HepG2 (cell line): ENCODE results near the gene IWS1. TPM values are rescaled to one million over a fixed set of nuclear protein-coding genes. Genes with fewer than 3 reads are reported as not detected.

Experiments used
- ATAC-seq: fragments of 200-7000 bp; cut with Tn5 transposase; 3 replicates; pipeline ENCODE4 v1.9.1; 2020; ENCODE audit warnings: mild to moderate bottlenecking, moderate library complexity
- BruUV-seq: library from RNA; stranded (reverse); fragments of 400-500 nt; replicated peaks from 2 replicates; lab custom pipeline; 2021; lab: Mats Ljungman, UMichigan
- CTCF ChIA-PET: fragments of 300-600 bp; formaldehyde crosslinking; extraction: SDS; loops from one replicate; lab custom pipeline; 2021; ENCODE audit warnings: low total read pairs, inconsistent platforms, low intra/inter-chr PET ratio; lab: Yijun Ruan, JAX
- POLR2A ChIA-PET: fragments of 350-600 bp; sonication (Branson Sonifier 250); formaldehyde crosslinking; loops from one replicate; lab custom pipeline; 2020; ENCODE audit warnings: antibody characterized with exemption, inconsistent platforms; lab: Yijun Ruan, JAX
- DNase-seq: peaks from one replicate; pipeline ENCODE4 v3.0.0-alpha.2; 2015; ENCODE audit warnings: low spot score
- FAIRE-seq: peaks from 3 replicates; lab custom pipeline; 2011; peaks lifted over from hg19 to GRCh38; lab: Jason Lieb, UNC
- H2AFZ ChIP-seq: one replicate; pipeline ENCODE4 v1.6.1; 2011; ENCODE audit warnings: low read length, inconsistent platforms
- H3K27ac ChIP-seq: fragments of 300-600 bp; 3 replicates; pipeline ENCODE4 v1.8.0; 2011; ENCODE audit warnings: mixed run types, mild to moderate bottlenecking, mixed read lengths, low read length, inconsistent platforms; ENCODE audit not compliant: insufficient read depth; ENCODE audit errors: extremely low read length
- H3K27me3 ChIP-seq, 2 experiments: fragments of 200-600 bp in 1 of 2; 2 replicates in 1 of 2; 3 replicates in 1 of 2; pipeline versions ENCODE4 v1.6.0 to v1.8.0; 2011; ENCODE audit warnings: low read length in 2 of 2, mild to moderate bottlenecking in 2 of 2, moderate library complexity in 2 of 2, inconsistent platforms in 1 of 2; ENCODE audit not compliant: insufficient read depth in 2 of 2, control insufficient read depth in 1 of 2
- H3K36me3 ChIP-seq, 2 experiments: fragments of 200-600 bp in 1 of 2; replicated peaks in 1 of 2; 2 replicates in 1 of 2; 3 replicates in 1 of 2; pipeline versions ENCODE4 v1.5.1 to v1.8.0; 2011; ENCODE audit warnings: low read length in 2 of 2, inconsistent platforms in 1 of 2; ENCODE audit not compliant: insufficient read depth in 2 of 2, control insufficient read depth in 1 of 2
- H3K4me1 ChIP-seq: 2 replicates; pipeline ENCODE4 v1.5.1; 2012; ENCODE audit warnings: low read length, inconsistent platforms; ENCODE audit not compliant: insufficient read depth
- H3K4me2 ChIP-seq: 2 replicates; pipeline ENCODE4 v1.6.0; 2011; ENCODE audit warnings: low read depth, low read length, inconsistent platforms
- H3K4me3 ChIP-seq, 3 experiments: fragments of 200-600 bp in 1 of 3; sonication (generic), shearing (Covaris generic) in 1 of 3; replicated peaks in 1 of 3; 2 replicates each; pipeline ENCODE4 v1.5.1; 2011 to 2016; ENCODE audit warnings: low read length in 3 of 3, inconsistent platforms in 2 of 3, low read depth in 2 of 3, mild to moderate bottlenecking in 2 of 3, control low read depth in 1 of 3, mixed read lengths in 1 of 3; ENCODE audit not compliant: insufficient read depth in 1 of 3
- H3K79me2 ChIP-seq: one replicate; pipeline ENCODE4 v1.6.1; 2011; ENCODE audit warnings: low read length, inconsistent platforms; ENCODE audit not compliant: insufficient read depth
- H3K9ac ChIP-seq: 2 replicates; pipeline ENCODE4 v1.6.0; 2011; ENCODE audit warnings: mild to moderate bottlenecking, low read depth, low read length, inconsistent platforms; ENCODE audit not compliant: insufficient read depth
- H3K9me3 ChIP-seq: 2 replicates; pipeline ENCODE4 v1.5.1; 2012; ENCODE audit warnings: mild to moderate bottlenecking, low read length
- H4K20me1 ChIP-seq: 2 replicates; pipeline ENCODE4 v1.6.0; 2011; ENCODE audit warnings: inconsistent platforms, mild to moderate bottlenecking, low read length, moderate library complexity; ENCODE audit not compliant: insufficient read depth
- ARHGAP35 ChIP-seq: sonication (generic); formaldehyde crosslinking; IDR thresholded peaks from 2 replicates; pipeline ENCODE4 v1.9.0; 2022; ENCODE audit warnings: mild to moderate bottlenecking, inconsistent platforms, moderate library complexity, missing genetic modification reagents, borderline replicate concordance
- BCL6 ChIP-seq: IDR thresholded peaks from 2 replicates; pipeline ENCODE4 v1.6.1; 2016; ENCODE audit warnings: missing genetic modification reagents, missing compliant biosample characterization
- BHLHE40 ChIP-seq: IDR thresholded peaks from 2 replicates; pipeline ENCODE4 v1.6.1; 2011; ENCODE audit warnings: low read length, improper control_type of control experiment
- CBX5 ChIP-seq: sonication (generic); formaldehyde crosslinking; IDR thresholded peaks from 2 replicates; pipeline ENCODE4 v1.4.0; 2020; ENCODE audit warnings: missing genetic modification reagents, borderline replicate concordance
- EED ChIP-seq: sonication (generic); formaldehyde crosslinking; IDR thresholded peaks from 2 replicates; pipeline ENCODE4 v1.5.0; 2020; ENCODE audit warnings: mild to moderate bottlenecking, missing genetic modification reagents
- SATB2 ChIP-seq: sonication (generic); formaldehyde crosslinking; IDR thresholded peaks from 2 replicates; pipeline ENCODE4 v1.5.0; 2020; ENCODE audit warnings: missing genetic modification reagents
- SMARCC2 ChIP-seq: fragments of 450-650 bp; IDR thresholded peaks from 2 replicates; pipeline ENCODE4 v1.6.1; 2017; ENCODE audit warnings: antibody characterized with exemption, mild to moderate bottlenecking
- SSRP1 ChIP-seq: IDR thresholded peaks from 2 replicates; pipeline ENCODE4 v1.6.1; 2016; ENCODE audit warnings: control low read depth
- ZBTB3 ChIP-seq: sonication (generic); formaldehyde crosslinking; IDR thresholded peaks from 2 replicates; pipeline ENCODE4 v1.4.0; 2020; ENCODE audit warnings: low read depth, mild to moderate bottlenecking, moderate library complexity, missing genetic modification reagents, borderline replicate concordance
- WGBS: methylation state at CpG from one replicate; pipeline ENCODE4 v1.1.6; 2017; ENCODE audit warnings: low lambda C conversion rate; 5-methylcytosine and 5-hydroxymethylcytosine counted together
- in situ Hi-C: cut with HindIII; loops from 2 replicates; pipeline ENCODE4 v1.10.0; 2017; ENCODE audit warnings: low pct_unique_long_range_greater_than_20kb; ENCODE audit not compliant: extremely low pct_ligation_motif_present
- intact Hi-C: fragments of 100-400 bp; cut with micrococcal nuclease; formaldehyde crosslinking; loops from one replicate; pipeline ENCODE4 v1.10.0; 2022; ENCODE audit not compliant: unreplicated experiment
- polyA plus RNA-seq, 8 experiments: library from polyadenylated mRNA; depleted of rRNA in 3 of 8; stranded (reverse) in 7 of 8; unstranded in 1 of 8; fragments of >200 nt; fragmentation: Illumina TruSeq in 4 of 8; extraction: Trizol in 4 of 8; gene quantifications; 2 replicates each; pipeline versions ENCODE4 v1.2.1 to v1.2.3, GENCODE V29; 2011 to 2016; ENCODE audit warnings: low read depth in 4 of 8, missing spikeins in 1 of 8, mixed read lengths in 1 of 8; ENCODE audit not compliant: insufficient read depth in 1 of 8
- total RNA-seq, 5 experiments: library from RNA; depleted of rRNA; stranded (reverse); fragments of >200 nt; fragmentation: Illumina TruSeq; extraction: Trizol; gene quantifications; 2 replicates each; pipeline ENCODE4 v1.2.3, GENCODE V29; 2016; ENCODE audit warnings: low read depth in 1 of 5
- TF ChIP-seq, protein P1 (sequence below): sonication (generic); formaldehyde crosslinking; IDR thresholded peaks from 2 replicates; pipeline ENCODE4 v1.4.0; 2020; ENCODE audit warnings: missing genetic modification reagents
- TF ChIP-seq, protein P2 (sequence below): sonication (generic); formaldehyde crosslinking; IDR thresholded peaks from 2 replicates; pipeline ENCODE4 v1.4.0; 2020; ENCODE audit warnings: missing genetic modification reagents, borderline replicate concordance
- TF ChIP-seq, protein P3 (sequence below): sonication (generic); formaldehyde crosslinking; IDR thresholded peaks from 2 replicates; pipeline ENCODE4 v1.4.0; 2020; ENCODE audit warnings: mild to moderate bottlenecking, missing genetic modification reagents

Gene IWS1
- total and polyA plus RNA-seq, 2 of the 13 experiments (the other 11 are each of a cell fraction or from before 2014, with no cell fraction given): 28.9 to 62.3 TPM

DNA sequence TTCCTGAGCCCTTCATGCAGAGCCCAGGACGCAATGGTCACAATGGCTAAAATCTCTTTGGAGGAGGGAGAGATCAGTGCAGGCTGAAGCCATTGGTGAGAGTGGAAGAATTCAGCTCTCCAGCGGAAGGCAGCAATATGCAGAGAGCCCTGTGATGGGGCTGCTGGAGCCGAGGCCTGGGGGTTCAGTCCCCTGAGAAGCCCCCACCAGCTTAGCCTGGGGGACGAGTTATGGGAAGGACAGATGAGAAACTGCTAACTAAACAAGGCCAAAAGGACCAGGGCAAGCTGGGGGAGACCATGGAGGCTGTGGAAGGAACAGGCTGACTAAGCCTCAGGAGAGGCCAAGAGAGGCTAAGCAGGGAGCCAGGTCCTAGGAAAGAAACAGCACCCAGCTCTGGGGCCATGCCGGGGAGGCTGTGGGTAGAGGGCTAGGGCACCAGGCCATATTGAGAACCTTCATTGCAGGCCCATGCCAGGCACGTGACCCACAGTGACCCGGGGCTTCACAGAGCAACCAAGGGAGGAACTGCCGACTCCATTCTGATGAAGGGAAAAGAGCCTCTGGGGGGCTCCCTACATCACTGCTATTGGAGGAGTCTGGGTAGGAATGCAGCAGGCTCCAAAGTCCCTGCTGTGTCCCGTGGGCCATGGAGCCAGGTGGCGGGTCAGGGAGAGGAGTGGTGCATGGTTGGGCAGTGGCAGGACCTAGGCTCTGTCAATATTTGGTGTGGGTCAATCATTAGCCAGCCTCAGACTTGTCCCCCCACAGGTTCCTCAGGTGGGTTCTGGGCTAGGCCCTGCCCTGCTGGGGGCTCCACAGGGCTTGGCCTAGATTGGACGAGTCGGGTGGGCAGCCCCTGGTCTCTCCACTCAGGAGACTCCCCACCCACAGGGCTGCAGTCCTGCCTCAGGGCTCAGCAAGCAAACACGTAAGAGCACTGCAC is 88.2 kb downstream of the IWS1 start:
- no peaks in the 10 kb centered on the region for H3K9me3 ChIP-seq
- FAIRE-seq (peak; percentile 92), DNase-seq (peak; percentile 99), ATAC-seq (peak; percentile 99)
- intact Hi-C loops (loop anchor here (1.0 to 2.0 kb wide), 6 partner anchors 15 to 51 kb away; partner anchors contain the start of genes MAP3K2 and PROC), in situ Hi-C loops (no loop called here)
- H3K79me2 ChIP-seq: no peaks in the 10 kb centered on the region
- CTCF ChIA-PET: interaction anchor here (0.7 to 2.4 kb wide), 3 partner anchors 15 to 41 kb away, joined by 3 to 12 read pairs (median 8); no protein-coding TSS in a partner anchor
- TSS peak; percentile 98 for BruUV-seq
- no peaks in the 10 kb centered on the region for H3K36me3 ChIP-seq
- H4K20me1 ChIP-seq: no peaks in the 10 kb centered on the region
- POLR2A ChIA-PET: interaction anchor here (1.2 to 16.2 kb wide), 10 partner anchors 8 to 144 kb away, joined by 5 to 229 read pairs (median 8); partner anchors contain the start of genes ERCC3 and PROC
- peak overlapping the region; percentile 64 for H3K4me2 ChIP-seq
- H3K9ac ChIP-seq: peak overlapping the region; percentile 69
- H3K4me3 ChIP-seq: peak overlapping the region in 1 of 3 experiments; percentile 31; a peak in 2 of 6 replicates
- peak overlapping the region; percentile 94 for H3K27ac ChIP-seq
- 16% methylated on average over 13 of the region's 13 CpGs for WGBS
- no peak overlapping the region for H2AFZ ChIP-seq
- peaks cover 50% of the 10 kb centered on the region for H3K4me1 ChIP-seq
- H3K27me3 ChIP-seq: no peaks in the 10 kb centered on the region
- TF ChIP-seq BHLHE40: peak; percentile 97
- 0 out of 2 replicates have a peak, but pooled peaks have one; percentile 83 for TF ChIP-seq ZBTB3
- TF ChIP-seq, protein P1, sequence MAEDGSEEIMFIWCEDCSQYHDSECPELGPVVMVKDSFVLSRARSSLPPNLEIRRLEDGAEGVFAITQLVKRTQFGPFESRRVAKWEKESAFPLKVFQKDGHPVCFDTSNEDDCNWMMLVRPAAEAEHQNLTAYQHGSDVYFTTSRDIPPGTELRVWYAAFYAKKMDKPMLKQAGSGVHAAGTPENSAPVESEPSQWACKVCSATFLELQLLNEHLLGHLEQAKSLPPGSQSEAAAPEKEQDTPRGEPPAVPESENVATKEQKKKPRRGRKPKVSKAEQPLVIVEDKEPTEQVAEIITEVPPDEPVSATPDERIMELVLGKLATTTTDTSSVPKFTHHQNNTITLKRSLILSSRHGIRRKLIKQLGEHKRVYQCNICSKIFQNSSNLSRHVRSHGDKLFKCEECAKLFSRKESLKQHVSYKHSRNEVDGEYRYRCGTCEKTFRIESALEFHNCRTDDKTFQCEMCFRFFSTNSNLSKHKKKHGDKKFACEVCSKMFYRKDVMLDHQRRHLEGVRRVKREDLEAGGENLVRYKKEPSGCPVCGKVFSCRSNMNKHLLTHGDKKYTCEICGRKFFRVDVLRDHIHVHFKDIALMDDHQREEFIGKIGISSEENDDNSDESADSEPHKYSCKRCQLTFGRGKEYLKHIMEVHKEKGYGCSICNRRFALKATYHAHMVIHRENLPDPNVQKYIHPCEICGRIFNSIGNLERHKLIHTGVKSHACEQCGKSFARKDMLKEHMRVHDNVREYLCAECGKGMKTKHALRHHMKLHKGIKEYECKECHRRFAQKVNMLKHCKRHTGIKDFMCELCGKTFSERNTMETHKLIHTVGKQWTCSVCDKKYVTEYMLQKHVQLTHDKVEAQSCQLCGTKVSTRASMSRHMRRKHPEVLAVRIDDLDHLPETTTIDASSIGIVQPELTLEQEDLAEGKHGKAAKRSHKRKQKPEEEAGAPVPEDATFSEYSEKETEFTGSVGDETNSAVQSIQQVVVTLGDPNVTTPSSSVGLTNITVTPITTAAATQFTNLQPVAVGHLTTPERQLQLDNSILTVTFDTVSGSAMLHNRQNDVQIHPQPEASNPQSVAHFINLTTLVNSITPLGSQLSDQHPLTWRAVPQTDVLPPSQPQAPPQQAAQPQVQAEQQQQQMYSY: no peak
- TF ChIP-seq SMARCC2: no peak
- no peak for TF ChIP-seq SATB2 (CRISPR knock-in tag)
- TF ChIP-seq BCL6 (CRISPR knock-in tag): peak; percentile 72
- TF ChIP-seq, protein P2, sequence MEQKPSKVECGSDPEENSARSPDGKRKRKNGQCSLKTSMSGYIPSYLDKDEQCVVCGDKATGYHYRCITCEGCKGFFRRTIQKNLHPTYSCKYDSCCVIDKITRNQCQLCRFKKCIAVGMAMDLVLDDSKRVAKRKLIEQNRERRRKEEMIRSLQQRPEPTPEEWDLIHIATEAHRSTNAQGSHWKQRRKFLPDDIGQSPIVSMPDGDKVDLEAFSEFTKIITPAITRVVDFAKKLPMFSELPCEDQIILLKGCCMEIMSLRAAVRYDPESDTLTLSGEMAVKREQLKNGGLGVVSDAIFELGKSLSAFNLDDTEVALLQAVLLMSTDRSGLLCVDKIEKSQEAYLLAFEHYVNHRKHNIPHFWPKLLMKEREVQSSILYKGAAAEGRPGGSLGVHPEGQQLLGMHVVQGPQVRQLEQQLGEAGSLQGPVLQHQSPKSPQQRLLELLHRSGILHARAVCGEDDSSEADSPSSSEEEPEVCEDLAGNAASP: peak; percentile 71
- TF ChIP-seq, protein P3, sequence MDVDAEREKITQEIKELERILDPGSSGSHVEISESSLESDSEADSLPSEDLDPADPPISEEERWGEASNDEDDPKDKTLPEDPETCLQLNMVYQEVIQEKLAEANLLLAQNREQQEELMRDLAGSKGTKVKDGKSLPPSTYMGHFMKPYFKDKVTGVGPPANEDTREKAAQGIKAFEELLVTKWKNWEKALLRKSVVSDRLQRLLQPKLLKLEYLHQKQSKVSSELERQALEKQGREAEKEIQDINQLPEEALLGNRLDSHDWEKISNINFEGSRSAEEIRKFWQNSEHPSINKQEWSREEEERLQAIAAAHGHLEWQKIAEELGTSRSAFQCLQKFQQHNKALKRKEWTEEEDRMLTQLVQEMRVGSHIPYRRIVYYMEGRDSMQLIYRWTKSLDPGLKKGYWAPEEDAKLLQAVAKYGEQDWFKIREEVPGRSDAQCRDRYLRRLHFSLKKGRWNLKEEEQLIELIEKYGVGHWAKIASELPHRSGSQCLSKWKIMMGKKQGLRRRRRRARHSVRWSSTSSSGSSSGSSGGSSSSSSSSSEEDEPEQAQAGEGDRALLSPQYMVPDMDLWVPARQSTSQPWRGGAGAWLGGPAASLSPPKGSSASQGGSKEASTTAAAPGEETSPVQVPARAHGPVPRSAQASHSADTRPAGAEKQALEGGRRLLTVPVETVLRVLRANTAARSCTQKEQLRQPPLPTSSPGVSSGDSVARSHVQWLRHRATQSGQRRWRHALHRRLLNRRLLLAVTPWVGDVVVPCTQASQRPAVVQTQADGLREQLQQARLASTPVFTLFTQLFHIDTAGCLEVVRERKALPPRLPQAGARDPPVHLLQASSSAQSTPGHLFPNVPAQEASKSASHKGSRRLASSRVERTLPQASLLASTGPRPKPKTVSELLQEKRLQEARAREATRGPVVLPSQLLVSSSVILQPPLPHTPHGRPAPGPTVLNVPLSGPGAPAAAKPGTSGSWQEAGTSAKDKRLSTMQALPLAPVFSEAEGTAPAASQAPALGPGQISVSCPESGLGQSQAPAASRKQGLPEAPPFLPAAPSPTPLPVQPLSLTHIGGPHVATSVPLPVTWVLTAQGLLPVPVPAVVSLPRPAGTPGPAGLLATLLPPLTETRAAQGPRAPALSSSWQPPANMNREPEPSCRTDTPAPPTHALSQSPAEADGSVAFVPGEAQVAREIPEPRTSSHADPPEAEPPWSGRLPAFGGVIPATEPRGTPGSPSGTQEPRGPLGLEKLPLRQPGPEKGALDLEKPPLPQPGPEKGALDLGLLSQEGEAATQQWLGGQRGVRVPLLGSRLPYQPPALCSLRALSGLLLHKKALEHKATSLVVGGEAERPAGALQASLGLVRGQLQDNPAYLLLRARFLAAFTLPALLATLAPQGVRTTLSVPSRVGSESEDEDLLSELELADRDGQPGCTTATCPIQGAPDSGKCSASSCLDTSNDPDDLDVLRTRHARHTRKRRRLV (CRISPR knock-in tag): no peak
- TF ChIP-seq ARHGAP35 (CRISPR knock-in tag): no peak; the same call in none of the 2 replicates
- TF ChIP-seq EED (CRISPR knock-in tag): no peak
- TF ChIP-seq SSRP1 (CRISPR knock-in tag): no peak
- peak; percentile 90; the same call in 1 of the 2 replicates for TF ChIP-seq CBX5
